ENCODE results near the gene BMERB1. TPM values are rescaled to one million over a fixed set of nuclear protein-coding genes. Genes with fewer than 3 reads are reported as not detected.

The BMERB1 gene
- total and polyA plus RNA-seq, 4 donors: 5.6 to 33.3 (median 9.0) TPM

- no peak overlapping the region for H3K4me3 ChIP-seq (ENCODE audit: low read depth in 1 of 3, low read length in 3 of 3)
- H3K9me3 ChIP-seq (ENCODE audit: control insufficient read depth in 4 of 4, low read length in 3 of 4): no peaks in the 10 kb centered on the region
- H3K9ac ChIP-seq (ENCODE audit: low read depth in 1 of 2, low read length in 2 of 2): no peak overlapping the region
- H3K4me1 ChIP-seq (ENCODE audit: control insufficient read depth in 4 of 4, insufficient read depth in 4 of 4, low read length in 3 of 4): peaks cover 2 to 9% (median 6%) of the 10 kb centered on the region in 4 donors
- no peak for TF ChIP-seq RAD21 (IDR thresholded peaks at IDR 0.05)
- no peak for TF ChIP-seq RXRA (IDR thresholded peaks at IDR 0.05)
- TF ChIP-seq, protein P1, sequence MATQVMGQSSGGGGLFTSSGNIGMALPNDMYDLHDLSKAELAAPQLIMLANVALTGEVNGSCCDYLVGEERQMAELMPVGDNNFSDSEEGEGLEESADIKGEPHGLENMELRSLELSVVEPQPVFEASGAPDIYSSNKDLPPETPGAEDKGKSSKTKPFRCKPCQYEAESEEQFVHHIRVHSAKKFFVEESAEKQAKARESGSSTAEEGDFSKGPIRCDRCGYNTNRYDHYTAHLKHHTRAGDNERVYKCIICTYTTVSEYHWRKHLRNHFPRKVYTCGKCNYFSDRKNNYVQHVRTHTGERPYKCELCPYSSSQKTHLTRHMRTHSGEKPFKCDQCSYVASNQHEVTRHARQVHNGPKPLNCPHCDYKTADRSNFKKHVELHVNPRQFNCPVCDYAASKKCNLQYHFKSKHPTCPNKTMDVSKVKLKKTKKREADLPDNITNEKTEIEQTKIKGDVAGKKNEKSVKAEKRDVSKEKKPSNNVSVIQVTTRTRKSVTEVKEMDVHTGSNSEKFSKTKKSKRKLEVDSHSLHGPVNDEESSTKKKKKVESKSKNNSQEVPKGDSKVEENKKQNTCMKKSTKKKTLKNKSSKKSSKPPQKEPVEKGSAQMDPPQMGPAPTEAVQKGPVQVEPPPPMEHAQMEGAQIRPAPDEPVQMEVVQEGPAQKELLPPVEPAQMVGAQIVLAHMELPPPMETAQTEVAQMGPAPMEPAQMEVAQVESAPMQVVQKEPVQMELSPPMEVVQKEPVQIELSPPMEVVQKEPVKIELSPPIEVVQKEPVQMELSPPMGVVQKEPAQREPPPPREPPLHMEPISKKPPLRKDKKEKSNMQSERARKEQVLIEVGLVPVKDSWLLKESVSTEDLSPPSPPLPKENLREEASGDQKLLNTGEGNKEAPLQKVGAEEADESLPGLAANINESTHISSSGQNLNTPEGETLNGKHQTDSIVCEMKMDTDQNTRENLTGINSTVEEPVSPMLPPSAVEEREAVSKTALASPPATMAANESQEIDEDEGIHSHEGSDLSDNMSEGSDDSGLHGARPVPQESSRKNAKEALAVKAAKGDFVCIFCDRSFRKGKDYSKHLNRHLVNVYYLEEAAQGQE (IDR thresholded peaks at IDR 0.05): no peak
- TF ChIP-seq FOXA1 (IDR thresholded peaks at IDR 0.05): no peak
- no peak for TF ChIP-seq HNF4A (conservative IDR thresholded peaks at IDR 0.05)
- no peak for TF ChIP-seq JUND (IDR thresholded peaks at IDR 0.05)
- TF ChIP-seq MAX (IDR thresholded peaks at IDR 0.05): no peak
- no peak for TF ChIP-seq YY1 (IDR thresholded peaks at IDR 0.05)
- TF ChIP-seq FOXA2 (IDR thresholded peaks at IDR 0.05): no peak
- TF ChIP-seq SP1 (IDR thresholded peaks at IDR 0.05): no peak
- TF ChIP-seq, protein P2, sequence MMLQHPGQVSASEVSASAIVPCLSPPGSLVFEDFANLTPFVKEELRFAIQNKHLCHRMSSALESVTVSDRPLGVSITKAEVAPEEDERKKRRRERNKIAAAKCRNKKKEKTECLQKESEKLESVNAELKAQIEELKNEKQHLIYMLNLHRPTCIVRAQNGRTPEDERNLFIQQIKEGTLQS (IDR thresholded peaks at IDR 0.05): no peak
- no peak for TF ChIP-seq TAF1 (conservative IDR thresholded peaks at IDR 0.05)
- TF ChIP-seq, protein P3, sequence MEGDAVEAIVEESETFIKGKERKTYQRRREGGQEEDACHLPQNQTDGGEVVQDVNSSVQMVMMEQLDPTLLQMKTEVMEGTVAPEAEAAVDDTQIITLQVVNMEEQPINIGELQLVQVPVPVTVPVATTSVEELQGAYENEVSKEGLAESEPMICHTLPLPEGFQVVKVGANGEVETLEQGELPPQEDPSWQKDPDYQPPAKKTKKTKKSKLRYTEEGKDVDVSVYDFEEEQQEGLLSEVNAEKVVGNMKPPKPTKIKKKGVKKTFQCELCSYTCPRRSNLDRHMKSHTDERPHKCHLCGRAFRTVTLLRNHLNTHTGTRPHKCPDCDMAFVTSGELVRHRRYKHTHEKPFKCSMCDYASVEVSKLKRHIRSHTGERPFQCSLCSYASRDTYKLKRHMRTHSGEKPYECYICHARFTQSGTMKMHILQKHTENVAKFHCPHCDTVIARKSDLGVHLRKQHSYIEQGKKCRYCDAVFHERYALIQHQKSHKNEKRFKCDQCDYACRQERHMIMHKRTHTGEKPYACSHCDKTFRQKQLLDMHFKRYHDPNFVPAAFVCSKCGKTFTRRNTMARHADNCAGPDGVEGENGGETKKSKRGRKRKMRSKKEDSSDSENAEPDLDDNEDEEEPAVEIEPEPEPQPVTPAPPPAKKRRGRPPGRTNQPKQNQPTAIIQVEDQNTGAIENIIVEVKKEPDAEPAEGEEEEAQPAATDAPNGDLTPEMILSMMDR (IDR thresholded peaks at IDR 0.05; ENCODE audit: low read depth, low read length, missing input control): no peak
- no peak for TF ChIP-seq NR2F2 (IDR thresholded peaks at IDR 0.05)
- no peak for TF ChIP-seq GABPA (IDR thresholded peaks at IDR 0.05 in 1 of 2, conservative IDR thresholded peaks at IDR 0.05 in 1 of 2)
- TF ChIP-seq ZBTB33 (IDR thresholded peaks at IDR 0.05): no peak
- no peak overlapping the region for H3K27ac ChIP-seq (ENCODE audit: low read depth in 1 of 2, low read length in 2 of 2)
- no peak for DNase-seq (ENCODE audit: low spot score)
- H3K27me3 ChIP-seq (ENCODE audit: control insufficient read depth in 4 of 4, insufficient read depth in 4 of 4, low read length in 3 of 4): no peaks in the 10 kb centered on the region
- no peaks in the 10 kb centered on the region for H3K36me3 ChIP-seq (ENCODE audit: control insufficient read depth in 4 of 4, insufficient read depth in 3 of 4, low read depth in 1 of 4, low read length in 3 of 4)
- 97% methylated on average over 2 of the region's 2 CpGs for WGBS
Measured at GRCh38 chr16:15495898-15496297, 61.5 kb downstream of the BMERB1 start.
